Mammary epithelial cell (primary cell): ENCODE measurements around the gene PEX5L.

ENCODE experiments used
- EZH2 ChIP-seq: IDR thresholded peaks from 2 replicates; pipeline ENCODE4 v1.6.1; 2012; ENCODE audit warnings: low read length, inconsistent platforms, borderline replicate concordance
- TF ChIP-seq, protein P1 (sequence below), 2 donors: IDR thresholded peaks in 1 of 2; conservative IDR thresholded peaks in 1 of 2; 2 replicates each; pipeline ENCODE4 v1.5.1; 2011 to 2012; ENCODE audit warnings: inconsistent platforms in 2 of 2, low read length in 2 of 2, mild to moderate bottlenecking in 2 of 2, control low read depth in 1 of 2, low read depth in 1 of 2; ENCODE audit not compliant: insufficient read depth in 1 of 2; ENCODE audit errors: extremely low read depth in 1 of 2

DNA sequence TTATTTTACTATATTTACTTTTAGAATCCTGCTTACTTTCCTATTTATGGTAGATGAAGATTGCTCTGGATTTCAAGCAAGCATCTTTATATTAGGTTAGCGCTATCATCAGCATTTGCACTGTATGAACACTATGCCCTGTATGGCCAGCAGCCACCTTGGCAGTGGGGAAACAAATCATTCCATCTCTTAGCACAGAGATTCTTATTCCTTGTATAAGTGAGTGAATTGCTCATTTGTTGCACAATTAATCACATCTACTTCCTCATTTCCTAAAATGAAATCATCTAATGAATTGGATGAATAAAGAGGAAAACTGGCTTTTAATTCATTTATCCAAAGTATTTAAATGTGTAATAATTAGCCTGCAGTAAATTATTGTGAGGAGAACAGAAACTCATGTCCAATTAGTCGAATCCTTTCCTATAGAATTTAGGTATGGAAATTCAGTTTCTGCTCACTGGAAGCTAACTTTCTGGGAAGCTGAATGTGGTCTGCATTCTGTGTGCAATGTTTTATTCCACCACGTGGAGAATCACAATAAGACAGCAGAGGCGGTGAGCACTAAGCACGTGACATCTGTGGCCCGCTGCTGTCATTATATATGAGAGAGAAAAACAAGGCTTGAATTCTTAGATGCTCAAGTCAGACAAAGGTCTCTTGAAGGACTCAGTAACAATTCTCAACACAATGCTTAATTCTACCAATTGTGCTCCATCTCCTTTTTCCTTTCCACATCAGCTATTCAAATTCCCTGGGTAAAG, 93.4 kb downstream of the PEX5L start:
- TF ChIP-seq, protein P1, sequence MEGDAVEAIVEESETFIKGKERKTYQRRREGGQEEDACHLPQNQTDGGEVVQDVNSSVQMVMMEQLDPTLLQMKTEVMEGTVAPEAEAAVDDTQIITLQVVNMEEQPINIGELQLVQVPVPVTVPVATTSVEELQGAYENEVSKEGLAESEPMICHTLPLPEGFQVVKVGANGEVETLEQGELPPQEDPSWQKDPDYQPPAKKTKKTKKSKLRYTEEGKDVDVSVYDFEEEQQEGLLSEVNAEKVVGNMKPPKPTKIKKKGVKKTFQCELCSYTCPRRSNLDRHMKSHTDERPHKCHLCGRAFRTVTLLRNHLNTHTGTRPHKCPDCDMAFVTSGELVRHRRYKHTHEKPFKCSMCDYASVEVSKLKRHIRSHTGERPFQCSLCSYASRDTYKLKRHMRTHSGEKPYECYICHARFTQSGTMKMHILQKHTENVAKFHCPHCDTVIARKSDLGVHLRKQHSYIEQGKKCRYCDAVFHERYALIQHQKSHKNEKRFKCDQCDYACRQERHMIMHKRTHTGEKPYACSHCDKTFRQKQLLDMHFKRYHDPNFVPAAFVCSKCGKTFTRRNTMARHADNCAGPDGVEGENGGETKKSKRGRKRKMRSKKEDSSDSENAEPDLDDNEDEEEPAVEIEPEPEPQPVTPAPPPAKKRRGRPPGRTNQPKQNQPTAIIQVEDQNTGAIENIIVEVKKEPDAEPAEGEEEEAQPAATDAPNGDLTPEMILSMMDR (conservative IDR thresholded peaks at IDR 0.05 in 1 of 2, IDR thresholded peaks at IDR 0.05 in 1 of 2; ENCODE audit: extremely low read depth in 1 of 2, insufficient read depth in 1 of 2, low read depth in 1 of 2, low read length in 2 of 2) = no peak
- no peak for TF ChIP-seq EZH2
